Measurements from ENCODE around the gene PJVK. TPM values are rescaled to one million over a fixed set of nuclear protein-coding genes. Genes with fewer than 3 reads are reported as not detected.

Gene PJVK
- total and polyA plus RNA-seq, 2 of the 13 experiments (the other 11 are each of a cell fraction or from before 2014, with no cell fraction given), result 1.2 to 2.6 TPM

- no TSS peak for BruUV-seq (replicated peaks)
- no peaks in the 10 kb centered on the region for H3K27me3 ChIP-seq (ENCODE audit: control insufficient read depth in 1 of 2, insufficient read depth in 2 of 2, low read length in 2 of 2)
- peaks cover 7% of the 10 kb centered on the region; the same call in 1 of the 2 replicates for H3K9me3 ChIP-seq (ENCODE audit: low read length)
- H3K9ac ChIP-seq (ENCODE audit: insufficient read depth, low read depth, low read length), result no peak overlapping the region
- H3K36me3 ChIP-seq (replicated peaks in 1 of 2; ENCODE audit: control insufficient read depth in 1 of 2, insufficient read depth in 2 of 2, low read length in 2 of 2), result peaks cover 5 to 14% of the 10 kb centered on the region in 2 experiments
- ATAC-seq, result peak; percentile 3; the same call in 2 of the 3 replicates
- in situ Hi-C loops (cut with HindIII; ENCODE audit: extremely low pct_ligation_motif_present, low pct_unique_long_range_greater_than_20kb), result no loop called here
- no peaks in the 10 kb centered on the region for H4K20me1 ChIP-seq (ENCODE audit: insufficient read depth, low read length)
- intact Hi-C loops (cut with micrococcal nuclease; ENCODE audit: unreplicated experiment), result no loop called here
- no peak overlapping the region for H3K4me3 ChIP-seq (replicated peaks in 1 of 3; ENCODE audit: insufficient read depth in 1 of 3, low read depth in 2 of 3, low read length in 3 of 3)
- H2AFZ ChIP-seq (ENCODE audit: low read length), result no peak overlapping the region
- ChIA-PET CTCF (ENCODE audit: low intra/inter-chr PET ratio, low total read pairs) (no interaction called here), POLR2A (interaction anchor here (1.3 to 3.6 kb wide), 4 partner anchors 16 to 50 kb away, joined by 6 to 76 read pairs (median 28); partner anchors contain the start of genes PJVK and PRKRA)
- H3K4me2 ChIP-seq (ENCODE audit: low read depth, low read length), result no peak overlapping the region
- H3K4me1 ChIP-seq (ENCODE audit: insufficient read depth, low read length), result peaks cover 25% of the 10 kb centered on the region
- no peak for TF ChIP-seq SMAD9 (CRISPR knock-in tag; IDR thresholded peaks at IDR 0.05)
- no peak for TF ChIP-seq SRSF9 (IDR thresholded peaks at IDR 0.05; ENCODE audit: borderline replicate concordance, insufficient read depth, low read depth, low read length, poor library complexity, severe bottlenecking)
- TF ChIP-seq CEBPB (IDR thresholded peaks at IDR 0.05; ENCODE audit: borderline replicate concordance, low read depth, low read length), result peak; percentile 88
- no peak for TF ChIP-seq RBFOX2 (IDR thresholded peaks at IDR 0.05; ENCODE audit: low read depth, low read length)
- TF ChIP-seq ATF4 (CRISPR knock-in tag; IDR thresholded peaks at IDR 0.05), result peak; percentile 21 to 58; a peak in 2 of 4 replicates
- TF ChIP-seq BATF2 (CRISPR knock-in tag; IDR thresholded peaks at IDR 0.05), result 0 out of 2 replicates have a peak, but pooled peaks have one; percentile 47
- no peak for TF ChIP-seq ZMYM2 (CRISPR knock-in tag; IDR thresholded peaks at IDR 0.05)
- no peak for TF ChIP-seq KLF16 (CRISPR knock-in tag; IDR thresholded peaks at IDR 0.05)
- no peak for TF ChIP-seq MLLT10 (CRISPR knock-in tag; IDR thresholded peaks at IDR 0.05)
- no peak for TF ChIP-seq ZFP41 (CRISPR knock-in tag; IDR thresholded peaks at IDR 0.05; ENCODE audit: borderline replicate concordance)
- 0 out of 2 replicates have a peak, but pooled peaks have one; percentile 26 for TF ChIP-seq ATF7 (IDR thresholded peaks at IDR 0.05)
- no peak for TF ChIP-seq ATF7 (CRISPR knock-in tag; IDR thresholded peaks at IDR 0.05)
- peak; percentile 46; the same call in 1 of the 2 replicates for TF ChIP-seq CSRNP2 (CRISPR knock-in tag; conservative IDR thresholded peaks at IDR 0.05; ENCODE audit: low read depth)
- TF ChIP-seq CEBPG (CRISPR knock-in tag; IDR thresholded peaks at IDR 0.05), result peak; percentile 78
- 0 out of 2 replicates have a peak, but pooled peaks have one; percentile 2 for TF ChIP-seq ARID2 (CRISPR knock-in tag; IDR thresholded peaks at IDR 0.05; ENCODE audit: borderline replicate concordance)
- TF ChIP-seq ZNF781 (CRISPR knock-in tag; IDR thresholded peaks at IDR 0.05; ENCODE audit: borderline replicate concordance, not compliant biosample characterization), result peak; percentile 20
- TF ChIP-seq HOXA9 (CRISPR knock-in tag; IDR thresholded peaks at IDR 0.05; ENCODE audit: borderline replicate concordance), result peak; percentile 37; the same call in 1 of the 2 replicates
- no peak for TF ChIP-seq PAWR (CRISPR knock-in tag; IDR thresholded peaks at IDR 0.05; ENCODE audit: borderline replicate concordance)
- no peak for TF ChIP-seq ZNF597 (CRISPR knock-in tag; IDR thresholded peaks at IDR 0.05)
- no peak for DNase-seq (ENCODE audit: low spot score)
- H3K27ac ChIP-seq (ENCODE audit: extremely low read length, insufficient read depth, low read length), result peak overlapping the region; percentile 75
- no peak for FAIRE-seq
- H3K79me2 ChIP-seq (ENCODE audit: insufficient read depth, low read length), result no peaks in the 10 kb centered on the region
These were observed 21.8 kb upstream of the PJVK start for GRCh38 chr2:178429336-178429735.
